ENCODE measurements around the gene YJEFN3. TPM values are rescaled to one million over a fixed set of nuclear protein-coding genes. Genes with fewer than 3 reads are reported as not detected.

YJEFN3 gene
- total RNA-seq, 1 experiment from 2014 or later: 11.9 TPM

GRCh38 chr19:19558055-19558454, 29.3 kb downstream of the YJEFN3 start:
- no peak for DNase-seq (ENCODE audit: unreplicated experiment)
- Mint-ChIP-seq H3K4me1 (ENCODE audit: insufficient read depth, unreplicated experiment) (no peaks in the 10 kb centered on the region), H3K36me3 (ENCODE audit: insufficient read depth, unreplicated experiment) (no peaks in the 10 kb centered on the region), H3K27ac (ENCODE audit: low read depth, unreplicated experiment) (no peak overlapping the region), H3K9me3 (ENCODE audit: unreplicated experiment) (no peaks in the 10 kb centered on the region), H3K27me3 (ENCODE audit: insufficient read depth, unreplicated experiment) (no peaks in the 10 kb centered on the region), H3K4me3 (ENCODE audit: unreplicated experiment) (no peak overlapping the region)
- intact Hi-C loops (cut with micrococcal nuclease): no loop called here
- BruUV-seq (replicated peaks): no TSS peak
- ChIA-PET CTCF (interaction anchor here (0.6 to 1.6 kb wide), 4 partner anchors 26 to 1439 kb away, joined by 3 to 7 read pairs (median 3); partner anchors contain the start of gene GMIP), POLR2A (no interaction called here)
- no peak for TF ChIP-seq CTCF (IDR thresholded peaks at IDR 0.05; ENCODE audit: unreplicated experiment)

- ChIA-PET POLR2A (no interaction called here), CTCF (interaction anchor here (0.6 to 1.6 kb wide), 4 partner anchors 26 to 96 kb away, joined by 3 to 7 read pairs (median 3); partner anchors contain the start of gene GMIP)
- DNase-seq (ENCODE audit: unreplicated experiment): no peak
- H3K9me3 Mint-ChIP-seq (ENCODE audit: unreplicated experiment): no peaks in the 10 kb centered on the region
- no peak for TF ChIP-seq CTCF (IDR thresholded peaks at IDR 0.05; ENCODE audit: unreplicated experiment)
- BruUV-seq (replicated peaks): no TSS peak
- no peaks in the 10 kb centered on the region for H3K36me3 Mint-ChIP-seq (ENCODE audit: insufficient read depth, unreplicated experiment)
- no peaks in the 10 kb centered on the region for H3K27me3 Mint-ChIP-seq (ENCODE audit: insufficient read depth, unreplicated experiment)
- intact Hi-C loops (cut with micrococcal nuclease): no loop called here
- H3K4me3 Mint-ChIP-seq (ENCODE audit: unreplicated experiment): no peak overlapping the region
- H3K27ac Mint-ChIP-seq (ENCODE audit: low read depth, unreplicated experiment): no peak overlapping the region
- H3K4me1 Mint-ChIP-seq (ENCODE audit: insufficient read depth, unreplicated experiment): no peaks in the 10 kb centered on the region
These were observed 29.9 kb downstream of the YJEFN3 start for GRCh38 chr19:19558636-19559035.

GRCh38 chr19:19559931-19560330, 31.2 kb downstream of the YJEFN3 start:
- Mint-ChIP-seq H3K9me3 (ENCODE audit: unreplicated experiment) (no peaks in the 10 kb centered on the region), H3K27ac (ENCODE audit: low read depth, unreplicated experiment) (no peak overlapping the region), H3K36me3 (ENCODE audit: insufficient read depth, unreplicated experiment) (no peaks in the 10 kb centered on the region), H3K4me3 (ENCODE audit: unreplicated experiment) (no peak overlapping the region), H3K27me3 (ENCODE audit: insufficient read depth, unreplicated experiment) (no peaks in the 10 kb centered on the region), H3K4me1 (ENCODE audit: insufficient read depth, unreplicated experiment) (no peaks in the 10 kb centered on the region)
- POLR2A ChIA-PET: no interaction called here
- no TSS peak for BruUV-seq (replicated peaks)
- no peak for TF ChIP-seq CTCF (IDR thresholded peaks at IDR 0.05; ENCODE audit: unreplicated experiment)
- intact Hi-C loops (cut with micrococcal nuclease): no loop called here
- CTCF ChIA-PET: interaction anchor here (0.9 to 1.2 kb wide), 5 partner anchors 9 to 84 kb away, joined by 3 to 6 read pairs (median 3); partner anchors contain the start of gene GMIP
- no peak for DNase-seq (ENCODE audit: unreplicated experiment)

- CTCF ChIA-PET: interaction anchor here (1.2 to 2.1 kb wide), 3 partner anchors 8 to 43 kb away, joined by 4 to 5 read pairs (median 4); no protein-coding TSS in a partner anchor
- Mint-ChIP-seq H3K4me1 (ENCODE audit: insufficient read depth, unreplicated experiment) (no peaks in the 10 kb centered on the region), H3K27ac (ENCODE audit: low read depth, unreplicated experiment) (no peak overlapping the region), H3K4me3 (ENCODE audit: unreplicated experiment) (no peak overlapping the region), H3K27me3 (ENCODE audit: insufficient read depth, unreplicated experiment) (no peaks in the 10 kb centered on the region), H3K9me3 (ENCODE audit: unreplicated experiment) (no peaks in the 10 kb centered on the region), H3K36me3 (ENCODE audit: insufficient read depth, unreplicated experiment) (no peaks in the 10 kb centered on the region)
- DNase-seq (ENCODE audit: unreplicated experiment): no peak
- intact Hi-C loops (cut with micrococcal nuclease): no loop called here
- no TSS peak for BruUV-seq (replicated peaks)
- TF ChIP-seq CTCF (IDR thresholded peaks at IDR 0.05; ENCODE audit: unreplicated experiment): no peak
- POLR2A ChIA-PET: no interaction called here
These were observed 33.4 kb downstream of the YJEFN3 start for GRCh38 chr19:19561946-19562664.

Data from MCF 10A (cell line).